RWPE2 (cell line): ENCODE measurements around the gene DDO.

ENCODE experiments used
- ATAC-seq: fragments of 200-7000 bp; cut with Tn5 transposase; 3 replicates; pipeline ENCODE4 v1.9.1; 2021; ENCODE audit warnings: low read depth
- DNase-seq: peaks from one replicate; pipeline ENCODE4 v3.0.0-alpha.2; 2020; ENCODE audit warnings: low spot score
- H3K27ac ChIP-seq: fragments of 450-650 bp; 2 replicates; pipeline ENCODE4 v1.5.1; 2017; ENCODE audit warnings: mild to moderate bottlenecking; ENCODE audit not compliant: poor library complexity, severe bottlenecking
- H3K27me3 ChIP-seq: fragments of 250-450 bp; sonication (Bioruptor Pico); 2 replicates; pipeline ENCODE4 v1.5.1; 2021; ENCODE audit warnings: mild to moderate bottlenecking, moderate library complexity; ENCODE audit not compliant: insufficient read depth, poor library complexity, severe bottlenecking
- H3K36me3 ChIP-seq: fragments of 250-450 bp; sonication (Bioruptor Pico); 2 replicates; pipeline ENCODE4 v1.5.1; 2020; ENCODE audit warnings: low read depth, mild to moderate bottlenecking, moderate library complexity
- H3K4me1 ChIP-seq: fragments of 250-450 bp; sonication (Bioruptor Pico); 2 replicates; pipeline ENCODE4 v1.5.1; 2021; ENCODE audit warnings: mild to moderate bottlenecking, moderate library complexity; ENCODE audit not compliant: insufficient read depth, poor library complexity, severe bottlenecking
- H3K4me3 ChIP-seq: fragments of 250-450 bp; sonication (Bioruptor Pico); 2 replicates; pipeline ENCODE4 v1.5.1; 2021; ENCODE audit warnings: mild to moderate bottlenecking, moderate library complexity; ENCODE audit not compliant: severe bottlenecking
- H3K9me3 ChIP-seq: fragments of 250-450 bp; sonication (Bioruptor Pico); 2 replicates; pipeline ENCODE4 v1.5.1; 2021; ENCODE audit warnings: mild to moderate bottlenecking, moderate library complexity; ENCODE audit not compliant: severe bottlenecking
- TF ChIP-seq, protein P1 (sequence below): fragments of 450-650 bp; IDR thresholded peaks from one replicate; pipeline ENCODE4 v1.5.1; 2017; ENCODE audit warnings: mild to moderate bottlenecking, moderate library complexity; ENCODE audit not compliant: poor library complexity, severe bottlenecking

DDO gene

GRCh38 chr6:110345025-110345424 is 70.3 kb downstream of the DDO start:
- TF ChIP-seq, protein P1, sequence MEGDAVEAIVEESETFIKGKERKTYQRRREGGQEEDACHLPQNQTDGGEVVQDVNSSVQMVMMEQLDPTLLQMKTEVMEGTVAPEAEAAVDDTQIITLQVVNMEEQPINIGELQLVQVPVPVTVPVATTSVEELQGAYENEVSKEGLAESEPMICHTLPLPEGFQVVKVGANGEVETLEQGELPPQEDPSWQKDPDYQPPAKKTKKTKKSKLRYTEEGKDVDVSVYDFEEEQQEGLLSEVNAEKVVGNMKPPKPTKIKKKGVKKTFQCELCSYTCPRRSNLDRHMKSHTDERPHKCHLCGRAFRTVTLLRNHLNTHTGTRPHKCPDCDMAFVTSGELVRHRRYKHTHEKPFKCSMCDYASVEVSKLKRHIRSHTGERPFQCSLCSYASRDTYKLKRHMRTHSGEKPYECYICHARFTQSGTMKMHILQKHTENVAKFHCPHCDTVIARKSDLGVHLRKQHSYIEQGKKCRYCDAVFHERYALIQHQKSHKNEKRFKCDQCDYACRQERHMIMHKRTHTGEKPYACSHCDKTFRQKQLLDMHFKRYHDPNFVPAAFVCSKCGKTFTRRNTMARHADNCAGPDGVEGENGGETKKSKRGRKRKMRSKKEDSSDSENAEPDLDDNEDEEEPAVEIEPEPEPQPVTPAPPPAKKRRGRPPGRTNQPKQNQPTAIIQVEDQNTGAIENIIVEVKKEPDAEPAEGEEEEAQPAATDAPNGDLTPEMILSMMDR: no peak
- Histone ChIP-seq H3K36me3 (no peaks in the 10 kb centered on the region), H3K4me1 (no peaks in the 10 kb centered on the region), H3K27me3 (no peaks in the 10 kb centered on the region), H3K4me3 (no peak overlapping the region), H3K9me3 (no peaks in the 10 kb centered on the region), H3K27ac (no peak overlapping the region)
- ATAC-seq (no peak), DNase-seq (no peak)

DNA sequence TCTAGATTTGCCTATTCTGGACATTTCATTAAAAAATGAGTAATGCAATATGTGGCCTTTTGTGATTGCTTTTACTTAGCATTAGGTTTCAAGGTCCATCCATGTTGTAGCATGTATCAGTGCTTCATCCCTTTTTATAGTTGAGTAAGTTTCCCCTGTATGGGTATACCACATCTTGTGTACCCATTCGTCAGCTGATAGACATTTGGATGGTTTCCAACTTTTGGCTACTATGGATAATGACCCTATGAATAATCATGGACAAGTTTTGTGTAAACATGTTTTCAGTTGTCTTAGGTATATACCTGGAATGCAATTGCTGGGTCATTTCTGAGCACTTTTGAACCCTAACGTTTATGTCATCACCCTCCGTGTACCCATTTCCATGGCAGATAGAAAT is 72.6 kb downstream of the DDO start:
- H3K27ac ChIP-seq: no peak overlapping the region
- H3K36me3 ChIP-seq: no peaks in the 10 kb centered on the region
- H3K4me1 ChIP-seq: no peaks in the 10 kb centered on the region
- ATAC-seq (no peak), DNase-seq (no peak)
- no peak overlapping the region for H3K4me3 ChIP-seq
- TF ChIP-seq, protein P1: no peak
- no peaks in the 10 kb centered on the region for H3K27me3 ChIP-seq
- no peaks in the 10 kb centered on the region for H3K9me3 ChIP-seq
